PC-9 (cell line): ENCODE data around the gene IL3RA.

Source experiments
- CTCF ChIP-seq: fragments of 200-600 bp; sonication (generic); conservative IDR thresholded peaks from 2 replicates; pipeline ENCODE4 v1.6.1; 2017; ENCODE audit warnings: mixed run types, antibody characterized with exemption, mild to moderate bottlenecking, moderate library complexity
- EZH2 ChIP-seq: fragments of 200-600 bp; sonication (generic); IDR thresholded peaks from 2 replicates; pipeline ENCODE4 v1.8.0; 2017; ENCODE audit warnings: antibody characterized with exemption, low read depth

GRCh38 chrX:1316527-1316926 is 20.1 kb upstream of the IL3RA start:
- no peak for TF ChIP-seq CTCF
- TF ChIP-seq EZH2 = no peak
